Keratinocyte (primary cell): ENCODE data around the gene OR51V1. TPM values are rescaled to one million over a fixed set of nuclear protein-coding genes. Genes with fewer than 3 reads are reported as not detected.

ENCODE experiments used
- DNase-seq: peaks from one replicate; pipeline ENCODE4 v3.0.0-alpha.2; 2011; ENCODE audit warnings: low read depth, missing footprints, low spot score
- FAIRE-seq: peaks from 2 replicates; lab custom pipeline; 2011; peaks lifted over from hg19 to GRCh38; lab: Jason Lieb, UNC
- H2AFZ ChIP-seq: 2 replicates; pipeline ENCODE4 v1.6.0; 2012; ENCODE audit warnings: low read length, control low read depth, inconsistent platforms; ENCODE audit not compliant: control insufficient read depth
- H3K27ac ChIP-seq: 2 replicates; pipeline ENCODE4 v1.5.1; 2011; ENCODE audit warnings: low read length; ENCODE audit not compliant: control insufficient read depth, insufficient read depth
- H3K27me3 ChIP-seq: 3 replicates; pipeline ENCODE4 v1.6.0; 2011; ENCODE audit warnings: low read length; ENCODE audit not compliant: control insufficient read depth, insufficient read depth; ENCODE audit errors: extremely low read depth
- H3K36me3 ChIP-seq, 2 experiments: 2 replicates in 1 of 2; 3 replicates in 1 of 2; pipeline ENCODE4 v1.5.1; 2011; ENCODE audit warnings: low read length in 2 of 2, mild to moderate bottlenecking in 1 of 2; ENCODE audit not compliant: control insufficient read depth in 2 of 2, insufficient read depth in 2 of 2; ENCODE audit errors: extremely low read depth in 1 of 2
- H3K4me1 ChIP-seq: 3 replicates; pipeline ENCODE4 v1.5.1; 2011; ENCODE audit warnings: low read length; ENCODE audit not compliant: control insufficient read depth, insufficient read depth; ENCODE audit errors: extremely low read depth
- H3K4me2 ChIP-seq: 3 replicates; pipeline ENCODE4 v1.6.0; 2011; ENCODE audit warnings: low read depth, low read length; ENCODE audit not compliant: control insufficient read depth, insufficient read depth; ENCODE audit errors: extremely low read depth
- H3K4me3 ChIP-seq, 3 experiments: fragments of 200-600 bp in 1 of 3; sonication (generic) in 1 of 3; 2 replicates in 2 of 3; 3 replicates in 1 of 3; pipeline ENCODE4 v1.5.1; 2011 to 2016; ENCODE audit warnings: low read length in 3 of 3, mild to moderate bottlenecking in 3 of 3, control low read depth in 2 of 3, inconsistent platforms in 1 of 3, low read depth in 1 of 3, mixed read lengths in 1 of 3, mixed run types in 1 of 3, moderate library complexity in 1 of 3; ENCODE audit not compliant: control insufficient read depth in 2 of 3, insufficient read depth in 2 of 3; ENCODE audit errors: extremely low read depth in 1 of 3
- H3K79me2 ChIP-seq: 2 replicates; pipeline ENCODE4 v1.6.0; 2012; ENCODE audit warnings: low read length; ENCODE audit not compliant: control insufficient read depth, insufficient read depth
- H3K9ac ChIP-seq: 3 replicates; pipeline ENCODE4 v1.6.0; 2011; ENCODE audit warnings: low read length; ENCODE audit not compliant: control insufficient read depth, insufficient read depth; ENCODE audit errors: extremely low read depth
- H3K9me1 ChIP-seq: 3 replicates; pipeline ENCODE4 v1.6.0; 2011; ENCODE audit warnings: low read length; ENCODE audit not compliant: control insufficient read depth, insufficient read depth; ENCODE audit errors: extremely low read depth
- H3K9me3 ChIP-seq: 2 replicates; pipeline ENCODE4 v1.5.1; 2012; ENCODE audit warnings: low read depth, low read length; ENCODE audit not compliant: control insufficient read depth
- H4K20me1 ChIP-seq: 3 replicates; pipeline ENCODE4 v1.6.0; 2011; ENCODE audit warnings: low read length; ENCODE audit not compliant: control insufficient read depth, insufficient read depth; ENCODE audit errors: extremely low read depth
- CTCF ChIP-seq, 3 experiments: IDR thresholded peaks in 1 of 3; conservative IDR thresholded peaks in 1 of 3; optimal IDR thresholded peaks in 1 of 3; 2 replicates in 2 of 3; 3 replicates in 1 of 3; pipeline versions ENCODE3 to v1.5.1; 2011; ENCODE audit warnings: low read length in 3 of 3, mild to moderate bottlenecking in 3 of 3, moderate library complexity in 2 of 3, control low read depth in 1 of 3, inconsistent platforms in 1 of 3; ENCODE audit not compliant: insufficient read depth in 2 of 3; ENCODE audit errors: extremely low read depth in 1 of 3
- EZH2 ChIP-seq: IDR thresholded peaks from one replicate; pipeline ENCODE4 v1.6.1; 2012; ENCODE audit warnings: inconsistent platforms, mild to moderate bottlenecking, low read length, moderate library complexity
- dilution Hi-C: fragments of 300-500 bp; cut with MboI; formaldehyde crosslinking; loops from one replicate; pipeline ENCODE4 v1.7.0; 2020; ENCODE audit warnings: low sequenced_read_pairs; ENCODE audit not compliant: extremely low pct_ligation_motif_present
- polyA plus RNA-seq, 5 experiments: library from polyadenylated mRNA; depleted of rRNA in 3 of 5; stranded (reverse) in 3 of 5; stranded (forward) in 1 of 5; unstranded in 1 of 5; fragments of >200 nt; gene quantifications; 1 replicate in 1 of 5; 2 replicates in 3 of 5; 3 replicates in 1 of 5; pipeline versions ENCODE4 v1.2.1 to v1.2.3, GENCODE V29; 2011 to 2012; ENCODE audit warnings: missing spikeins in 2 of 5, low read depth in 1 of 5, low replicate concordance in 1 of 5

OR51V1 gene
- polyA plus RNA-seq, 1 donor (not counting 4 experiments of a cell fraction or from before 2014, with no cell fraction given) = not detected

GRCh38 chr11:5188201-5188600 is 12.3 kb downstream of the OR51V1 start:
- dilution Hi-C loops = no loop called here
- no peak overlapping the region for H3K4me2 ChIP-seq
- H3K27ac ChIP-seq = no peak overlapping the region
- H3K79me2 ChIP-seq = no peaks in the 10 kb centered on the region
- DNase-seq (no peak), FAIRE-seq (no peak)
- no peaks in the 10 kb centered on the region for H3K36me3 ChIP-seq
- H3K4me1 ChIP-seq = no peaks in the 10 kb centered on the region
- no peaks in the 10 kb centered on the region for H3K9me1 ChIP-seq
- H4K20me1 ChIP-seq = no peaks in the 10 kb centered on the region
- H3K9me3 ChIP-seq = no peaks in the 10 kb centered on the region
- no peak overlapping the region for H2AFZ ChIP-seq
- no peak for TF ChIP-seq CTCF (optimal IDR thresholded peaks at IDR 0.05 in 1 of 3, IDR thresholded peaks at IDR 0.05 in 1 of 3, conservative IDR thresholded peaks at IDR 0.05 in 1 of 3; ENCODE audit: extremely low read depth in 1 of 3, insufficient read depth in 2 of 3, low read length in 3 of 3)
- H3K4me3 ChIP-seq = no peak overlapping the region
- H3K27me3 ChIP-seq = no peaks in the 10 kb centered on the region
- H3K9ac ChIP-seq = no peak overlapping the region

- H3K4me3 ChIP-seq = no peak overlapping the region
- H3K27me3 ChIP-seq = no peaks in the 10 kb centered on the region
- H3K9me3 ChIP-seq = peaks cover 2% of the 10 kb centered on the region
- DNase-seq (no peak), FAIRE-seq (no peak)
- dilution Hi-C loops = no loop called here
- no peak overlapping the region for H3K4me2 ChIP-seq
- H4K20me1 ChIP-seq = no peaks in the 10 kb centered on the region
- H2AFZ ChIP-seq = no peak overlapping the region
- no peaks in the 10 kb centered on the region for H3K36me3 ChIP-seq
- no peak overlapping the region for H3K27ac ChIP-seq
- no peak overlapping the region for H3K9ac ChIP-seq
- H3K79me2 ChIP-seq = no peaks in the 10 kb centered on the region
- no peaks in the 10 kb centered on the region for H3K9me1 ChIP-seq
- TF ChIP-seq EZH2 = no peak
- no peak for TF ChIP-seq CTCF (optimal IDR thresholded peaks at IDR 0.05 in 1 of 3, IDR thresholded peaks at IDR 0.05 in 1 of 3, conservative IDR thresholded peaks at IDR 0.05 in 1 of 3; ENCODE audit: extremely low read depth in 1 of 3, insufficient read depth in 2 of 3, low read length in 3 of 3)
- H3K4me1 ChIP-seq = no peaks in the 10 kb centered on the region
These were observed 22.2 kb downstream of the OR51V1 start for GRCh38 chr11:5178046-5178837.
